HG02943 (cell line): ENCODE results near the gene NKPD1.

ENCODE experiments used
- ATAC-seq: cut with Tn5 transposase; IDR thresholded peaks from one replicate; pipeline ENCODE4 v1.9.1; 2021; ENCODE audit warnings: mild to moderate bottlenecking, low read depth, moderate library complexity; ENCODE audit not compliant: unreplicated experiment

Gene NKPD1

GRCh38 chr19:45156751-45157150 lies 4.0 kb downstream of the NKPD1 start:
- no peak for ATAC-seq

GRCh38 chr19:45156011-45156630 lies 4.7 kb downstream of the NKPD1 start:
- ATAC-seq: no peak

GRCh38 chr19:45154064-45154827 lies 6.5 kb downstream of the NKPD1 start:
- no peak for ATAC-seq

- no peak for ATAC-seq
Measured at GRCh38 chr19:45153339-45154063, 7.3 kb downstream of the NKPD1 start.

- ATAC-seq: no peak
Measured at GRCh38 chr19:45152504-45153338, 8.1 kb downstream of the NKPD1 start.

GRCh38 chr19:45151821-45152503 lies 8.8 kb downstream of the NKPD1 start:
- no peak for ATAC-seq

- no peak for ATAC-seq
Measured at GRCh38 chr19:45151320-45151719, 9.5 kb downstream of the NKPD1 start.

- no peak for ATAC-seq
Measured at GRCh38 chr19:45150751-45151281, 10.0 kb downstream of the NKPD1 start.

- no peak for ATAC-seq
Measured at GRCh38 chr19:45150180-45150579, 10.6 kb downstream of the NKPD1 start.

GRCh38 chr19:45149129-45149528 lies 11.7 kb downstream of the NKPD1 start:
- no peak for ATAC-seq

GRCh38 chr19:45147835-45148676 lies 12.7 kb downstream of the NKPD1 start:
- ATAC-seq: no peak

- ATAC-seq: no peak
Measured at GRCh38 chr19:45146741-45147205, 14.0 kb downstream of the NKPD1 start.

- no peak for ATAC-seq
Measured at GRCh38 chr19:45146251-45146650, 14.5 kb downstream of the NKPD1 start.

GRCh38 chr19:45145270-45146189 lies 15.3 kb downstream of the NKPD1 start:
- ATAC-seq: no peak

- ATAC-seq: no peak
Measured at GRCh38 chr19:45144431-45145269, 16.1 kb downstream of the NKPD1 start.

- no peak for ATAC-seq
Measured at GRCh38 chr19:45142726-45143110, 18.1 kb downstream of the NKPD1 start.
